K562 (cell line): ENCODE data around the gene SYNCRIP. TPM values are rescaled to one million over a fixed set of nuclear protein-coding genes. Genes with fewer than 3 reads are reported as not detected.

ENCODE experiments used
- ARHGAP35 ChIP-seq: fragments of 450-650 bp; IDR thresholded peaks from 2 replicates; pipeline ENCODE4 v1.6.1; 2018; ENCODE audit not compliant: partially characterized antibody
- ETV6 ChIP-seq, 3 experiments: fragments of 150-350 bp in 1 of 3; sonication (generic) in 1 of 3; formaldehyde crosslinking in 1 of 3; IDR thresholded peaks; 2 replicates each; pipeline versions ENCODE4 v1.6.1 to v1.8.0; 2014 to 2022; ENCODE audit warnings: borderline replicate concordance in 2 of 3, low read depth in 2 of 3, antibody characterized with exemption in 1 of 3, low read length in 1 of 3, mild to moderate bottlenecking in 1 of 3, missing genetic modification reagents in 1 of 3
- KAT7 ChIP-seq: sonication (generic); formaldehyde crosslinking; IDR thresholded peaks from 2 replicates; pipeline ENCODE4 v1.8.0; 2022; ENCODE audit warnings: missing genetic modification reagents, mild to moderate bottlenecking, borderline replicate concordance
- LARP7 ChIP-seq: fragments of 450-650 bp; IDR thresholded peaks from 2 replicates; pipeline ENCODE4 v1.6.1; 2016
- PTBP1 ChIP-seq: fragments of 200-400 bp; formaldehyde crosslinking; IDR thresholded peaks from 2 replicates; pipeline ENCODE4 v1.6.1; 2017; ENCODE audit warnings: low read depth, low read length
- SFPQ ChIP-seq: fragments of 200-400 bp; formaldehyde crosslinking; IDR thresholded peaks from 2 replicates; pipeline ENCODE4 v1.6.1; 2017; ENCODE audit warnings: mild to moderate bottlenecking, low read depth, low read length, moderate library complexity
- ZFP1 ChIP-seq: fragments of 450-650 bp; formaldehyde crosslinking; IDR thresholded peaks from 2 replicates; pipeline ENCODE4 v1.4.0; 2020; ENCODE audit warnings: mild to moderate bottlenecking, mixed read lengths
- ZNF644 ChIP-seq: fragments of 200-800 bp; sonication (Bioruptor generic); IDR thresholded peaks from 2 replicates; pipeline ENCODE4 v1.6.1; 2016; ENCODE audit warnings: low read depth, missing genetic modification characterization, missing compliant biosample characterization
- polyA plus RNA-seq, 8 experiments: library from polyadenylated mRNA; depleted of rRNA in 4 of 8; stranded (reverse) in 5 of 8; unstranded in 3 of 8; fragments of >200 nt; fragmentation: Nextera tagmentation in 2 of 8; fragmentation: Illumina TruSeq in 1 of 8; extraction: Ambion mirVana in 2 of 8; extraction: Trizol in 1 of 8; gene quantifications; 2 replicates each; pipeline versions ENCODE4 v1.2.1 to v1.2.3, GENCODE V29; 2011 to 2014; ENCODE audit warnings: inconsistent platforms in 1 of 8, missing spikeins in 1 of 8
- total RNA-seq, 7 experiments: library from RNA; depleted of rRNA in 6 of 7; stranded (reverse); fragments of >200 nt in 6 of 7; fragmentation: Illumina TruSeq in 2 of 7; extraction: Trizol in 2 of 7; gene quantifications; 2 replicates each; pipeline versions ENCODE4 v1.2.1 to v1.2.3, GENCODE V29; 2011 to 2021; ENCODE audit warnings: low replicate concordance in 1 of 7
- TF ChIP-seq, protein P1 (sequence below): IDR thresholded peaks from 2 replicates; pipeline ENCODE4 v1.6.1; 2012; ENCODE audit warnings: low read depth, low read length, improper control_type of control experiment, borderline replicate concordance
- TF ChIP-seq, protein P2 (sequence below): fragments of 250-450 bp; sonication (Bioruptor Pico); IDR thresholded peaks from 2 replicates; pipeline ENCODE4 v1.5.0; 2021; ENCODE audit warnings: mild to moderate bottlenecking, borderline replicate concordance
- TF ChIP-seq, protein P3 (sequence below): IDR thresholded peaks from 2 replicates; pipeline ENCODE4 v1.6.1; 2011; ENCODE audit not compliant: insufficient read length; ENCODE audit errors: extremely low read depth
- TF ChIP-seq, protein P4 (sequence below): fragments of 250-450 bp; sonication (Bioruptor Pico); IDR thresholded peaks from 2 replicates; pipeline ENCODE4 v1.8.0; 2021; ENCODE audit warnings: moderate library complexity, mild to moderate bottlenecking, inconsistent platforms
- TF ChIP-seq, protein P5 (sequence below): fragments of 250-450 bp; sonication (Bioruptor Pico); IDR thresholded peaks from 2 replicates; pipeline ENCODE4 v1.4.0; 2020; ENCODE audit warnings: mild to moderate bottlenecking, moderate library complexity, borderline replicate concordance

SYNCRIP gene
- total and polyA plus RNA-seq, 9 of the 15 experiments (the other 6 are each of a cell fraction or from before 2014, with no cell fraction given) = 46.5 to 295 (median 140) TPM

- TF ChIP-seq SFPQ = no peak
- TF ChIP-seq, protein P1, sequence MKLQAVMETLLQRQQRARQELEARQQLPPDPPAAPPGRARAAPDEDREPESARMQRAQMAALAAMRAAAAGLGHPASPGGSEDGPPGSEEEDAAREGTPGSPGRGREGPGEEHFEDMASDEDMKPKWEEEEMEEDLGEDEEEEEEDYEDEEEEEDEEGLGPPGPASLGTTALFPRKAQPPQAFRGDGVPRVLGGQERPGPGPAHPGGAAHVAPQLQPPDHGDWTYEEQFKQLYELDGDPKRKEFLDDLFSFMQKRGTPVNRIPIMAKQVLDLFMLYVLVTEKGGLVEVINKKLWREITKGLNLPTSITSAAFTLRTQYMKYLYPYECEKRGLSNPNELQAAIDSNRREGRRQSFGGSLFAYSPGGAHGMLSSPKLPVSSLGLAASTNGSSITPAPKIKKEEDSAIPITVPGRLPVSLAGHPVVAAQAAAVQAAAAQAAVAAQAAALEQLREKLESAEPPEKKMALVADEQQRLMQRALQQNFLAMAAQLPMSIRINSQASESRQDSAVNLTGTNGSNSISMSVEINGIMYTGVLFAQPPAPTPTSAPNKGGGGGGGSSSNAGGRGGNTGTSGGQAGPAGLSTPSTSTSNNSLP = no peak
- TF ChIP-seq, protein P2, sequence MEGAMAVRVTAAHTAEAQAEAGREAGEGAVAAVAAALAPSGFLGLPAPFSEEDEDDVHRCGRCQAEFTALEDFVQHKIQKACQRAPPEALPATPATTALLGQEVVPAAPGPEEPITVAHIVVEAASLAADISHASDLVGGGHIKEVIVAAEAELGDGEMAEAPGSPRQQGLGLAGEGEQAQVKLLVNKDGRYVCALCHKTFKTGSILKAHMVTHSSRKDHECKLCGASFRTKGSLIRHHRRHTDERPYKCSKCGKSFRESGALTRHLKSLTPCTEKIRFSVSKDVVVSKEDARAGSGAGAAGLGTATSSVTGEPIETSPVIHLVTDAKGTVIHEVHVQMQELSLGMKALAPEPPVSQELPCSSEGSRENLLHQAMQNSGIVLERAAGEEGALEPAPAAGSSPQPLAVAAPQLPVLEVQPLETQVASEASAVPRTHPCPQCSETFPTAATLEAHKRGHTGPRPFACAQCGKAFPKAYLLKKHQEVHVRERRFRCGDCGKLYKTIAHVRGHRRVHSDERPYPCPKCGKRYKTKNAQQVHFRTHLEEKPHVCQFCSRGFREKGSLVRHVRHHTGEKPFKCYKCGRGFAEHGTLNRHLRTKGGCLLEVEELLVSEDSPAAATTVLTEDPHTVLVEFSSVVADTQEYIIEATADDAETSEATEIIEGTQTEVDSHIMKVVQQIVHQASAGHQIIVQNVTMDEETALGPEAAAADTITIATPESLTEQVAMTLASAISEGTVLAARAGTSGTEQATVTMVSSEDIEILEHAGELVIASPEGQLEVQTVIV = no peak
- TF ChIP-seq LARP7 = peak; percentile 99
- TF ChIP-seq, protein P3, sequence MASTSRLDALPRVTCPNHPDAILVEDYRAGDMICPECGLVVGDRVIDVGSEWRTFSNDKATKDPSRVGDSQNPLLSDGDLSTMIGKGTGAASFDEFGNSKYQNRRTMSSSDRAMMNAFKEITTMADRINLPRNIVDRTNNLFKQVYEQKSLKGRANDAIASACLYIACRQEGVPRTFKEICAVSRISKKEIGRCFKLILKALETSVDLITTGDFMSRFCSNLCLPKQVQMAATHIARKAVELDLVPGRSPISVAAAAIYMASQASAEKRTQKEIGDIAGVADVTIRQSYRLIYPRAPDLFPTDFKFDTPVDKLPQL = no peak
- peak; percentile 83 for TF ChIP-seq ARHGAP35
- TF ChIP-seq, protein P4, sequence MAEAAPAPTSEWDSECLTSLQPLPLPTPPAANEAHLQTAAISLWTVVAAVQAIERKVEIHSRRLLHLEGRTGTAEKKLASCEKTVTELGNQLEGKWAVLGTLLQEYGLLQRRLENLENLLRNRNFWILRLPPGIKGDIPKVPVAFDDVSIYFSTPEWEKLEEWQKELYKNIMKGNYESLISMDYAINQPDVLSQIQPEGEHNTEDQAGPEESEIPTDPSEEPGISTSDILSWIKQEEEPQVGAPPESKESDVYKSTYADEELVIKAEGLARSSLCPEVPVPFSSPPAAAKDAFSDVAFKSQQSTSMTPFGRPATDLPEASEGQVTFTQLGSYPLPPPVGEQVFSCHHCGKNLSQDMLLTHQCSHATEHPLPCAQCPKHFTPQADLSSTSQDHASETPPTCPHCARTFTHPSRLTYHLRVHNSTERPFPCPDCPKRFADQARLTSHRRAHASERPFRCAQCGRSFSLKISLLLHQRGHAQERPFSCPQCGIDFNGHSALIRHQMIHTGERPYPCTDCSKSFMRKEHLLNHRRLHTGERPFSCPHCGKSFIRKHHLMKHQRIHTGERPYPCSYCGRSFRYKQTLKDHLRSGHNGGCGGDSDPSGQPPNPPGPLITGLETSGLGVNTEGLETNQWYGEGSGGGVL = no peak
- no peak; the same call in 1 of the 2 replicates for TF ChIP-seq PTBP1
- TF ChIP-seq ZFP1 (CRISPR knock-in tag) = no peak
- no peak for TF ChIP-seq ETV6 (IDR thresholded peaks at IDR 0.05; ENCODE audit: borderline replicate concordance in 1 of 2, low read depth in 2 of 2, low read length in 1 of 2)
- no peak for TF ChIP-seq ETV6 (CRISPR knock-in tag; IDR thresholded peaks at IDR 0.05; ENCODE audit: borderline replicate concordance)
- TF ChIP-seq, protein P5, sequence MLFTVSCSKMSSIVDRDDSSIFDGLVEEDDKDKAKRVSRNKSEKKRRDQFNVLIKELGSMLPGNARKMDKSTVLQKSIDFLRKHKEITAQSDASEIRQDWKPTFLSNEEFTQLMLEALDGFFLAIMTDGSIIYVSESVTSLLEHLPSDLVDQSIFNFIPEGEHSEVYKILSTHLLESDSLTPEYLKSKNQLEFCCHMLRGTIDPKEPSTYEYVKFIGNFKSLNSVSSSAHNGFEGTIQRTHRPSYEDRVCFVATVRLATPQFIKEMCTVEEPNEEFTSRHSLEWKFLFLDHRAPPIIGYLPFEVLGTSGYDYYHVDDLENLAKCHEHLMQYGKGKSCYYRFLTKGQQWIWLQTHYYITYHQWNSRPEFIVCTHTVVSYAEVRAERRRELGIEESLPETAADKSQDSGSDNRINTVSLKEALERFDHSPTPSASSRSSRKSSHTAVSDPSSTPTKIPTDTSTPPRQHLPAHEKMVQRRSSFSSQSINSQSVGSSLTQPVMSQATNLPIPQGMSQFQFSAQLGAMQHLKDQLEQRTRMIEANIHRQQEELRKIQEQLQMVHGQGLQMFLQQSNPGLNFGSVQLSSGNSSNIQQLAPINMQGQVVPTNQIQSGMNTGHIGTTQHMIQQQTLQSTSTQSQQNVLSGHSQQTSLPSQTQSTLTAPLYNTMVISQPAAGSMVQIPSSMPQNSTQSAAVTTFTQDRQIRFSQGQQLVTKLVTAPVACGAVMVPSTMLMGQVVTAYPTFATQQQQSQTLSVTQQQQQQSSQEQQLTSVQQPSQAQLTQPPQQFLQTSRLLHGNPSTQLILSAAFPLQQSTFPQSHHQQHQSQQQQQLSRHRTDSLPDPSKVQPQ (CRISPR knock-in tag) = no peak
- peak; percentile 51; the same call in 1 of the 2 replicates for TF ChIP-seq KAT7 (CRISPR knock-in tag)
- peak; percentile 65; the same call in 1 of the 2 replicates for TF ChIP-seq ZNF644 (tag)
These were observed at the start of gene SYNCRIP (continued) for GRCh38 chr6:85642774-85643536.
